K562 (cell line): Measurements from ENCODE around the gene ATP9A. TPM values are rescaled to one million over a fixed set of nuclear protein-coding genes. Genes with fewer than 3 reads are reported as not detected.

Source experiments
- ATAC-seq: fragments of 200-7000 bp; cut with Tn5 transposase; 3 replicates; pipeline ENCODE4 v1.9.1; 2020; ENCODE audit warnings: moderate library complexity
- BruUV-seq: library from RNA; stranded (reverse); fragments of 400-500 nt; replicated peaks from 2 replicates; lab custom pipeline; 2021; lab: Mats Ljungman, UMichigan
- CTCF ChIA-PET: fragments of 300-600 bp; formaldehyde crosslinking; extraction: SDS; loops from one replicate; lab custom pipeline; 2021; ENCODE audit warnings: low intra/inter-chr PET ratio; lab: Yijun Ruan, JAX
- POLR2A ChIA-PET: fragments of 300-600, 350-650 bp; sonication (Branson Sonifier 250); formaldehyde crosslinking; extraction: SDS; loops from one replicate; lab custom pipeline; 2021; ENCODE audit warnings: antibody characterized with exemption, inconsistent platforms; lab: Yijun Ruan, JAX
- DNase-seq, 4 experiments: peaks; one replicate each; pipeline versions ENCODE4 v3.0.0 to v3.0.0-alpha.2; 2011 to 2018; ENCODE audit warnings: low spot score in 3 of 4, mixed read lengths in 3 of 4; ENCODE audit errors: extremely low read depth in 1 of 4
- FAIRE-seq: peaks from 2 replicates; lab custom pipeline; 2011; peaks lifted over from hg19 to GRCh38; lab: Jason Lieb, UNC
- H2AFZ ChIP-seq: 2 replicates; pipeline ENCODE4 v1.6.0; 2011; ENCODE audit warnings: low read depth, low read length, control low read depth, inconsistent platforms
- H3K27ac ChIP-seq: fragments of 200-600 bp; 3 replicates; pipeline ENCODE4 v1.8.0; 2011; ENCODE audit warnings: low read depth, mild to moderate bottlenecking, control low read depth, inconsistent platforms, low read length, moderate library complexity, mixed read lengths; ENCODE audit errors: extremely low read depth
- H3K27me3 ChIP-seq, 2 experiments: fragments of 300-600 bp in 1 of 2; 2 replicates in 1 of 2; 3 replicates in 1 of 2; pipeline versions ENCODE4 v1.6.0 to v1.8.0; 2011; ENCODE audit warnings: inconsistent platforms in 2 of 2, low read length in 2 of 2, mild to moderate bottlenecking in 1 of 2, mixed read lengths in 1 of 2, moderate library complexity in 1 of 2; ENCODE audit not compliant: control insufficient read depth in 2 of 2, insufficient read depth in 2 of 2
- H3K36me3 ChIP-seq: fragments of 300-600 bp; 3 replicates; pipeline ENCODE4 v1.8.0; 2011; ENCODE audit warnings: mild to moderate bottlenecking, low read length, inconsistent platforms; ENCODE audit not compliant: control insufficient read depth, insufficient read depth
- H3K4me1 ChIP-seq, 2 experiments: fragments of 200-600 bp in 1 of 2; replicated peaks in 1 of 2; 2 replicates in 1 of 2; 3 replicates in 1 of 2; pipeline versions ENCODE4 v1.5.1 to v1.8.0; 2011; ENCODE audit warnings: inconsistent platforms in 2 of 2, low read length in 2 of 2, mild to moderate bottlenecking in 1 of 2, mixed read lengths in 1 of 2, moderate library complexity in 1 of 2; ENCODE audit not compliant: control insufficient read depth in 2 of 2, insufficient read depth in 2 of 2
- H3K4me2 ChIP-seq: 2 replicates; pipeline ENCODE4 v1.6.1; 2011; ENCODE audit warnings: low read length, control low read depth, inconsistent platforms, mixed read lengths; ENCODE audit not compliant: insufficient read depth
- H3K4me3 ChIP-seq: fragments of 200-600 bp; sonication (generic), shearing (Covaris generic); 2 replicates; pipeline ENCODE4 v1.5.1; 2016; ENCODE audit warnings: control low read depth, inconsistent platforms
- H3K79me2 ChIP-seq: fragments of 200-600 bp; 3 replicates; pipeline ENCODE4 v1.8.0; 2011; ENCODE audit warnings: low read length, inconsistent platforms; ENCODE audit not compliant: control insufficient read depth, insufficient read depth
- H3K9ac ChIP-seq, 2 experiments: 2 replicates each; pipeline versions ENCODE4 v1.6.0 to v1.6.1; 2011; ENCODE audit warnings: low read depth in 2 of 2, low read length in 2 of 2, control low read depth in 1 of 2, inconsistent platforms in 1 of 2, mild to moderate bottlenecking in 1 of 2, mixed read lengths in 1 of 2; ENCODE audit not compliant: insufficient read depth in 1 of 2
- H3K9me1 ChIP-seq: one replicate; pipeline ENCODE4 v1.6.0; 2011; ENCODE audit warnings: inconsistent platforms, mild to moderate bottlenecking, low read length, moderate library complexity; ENCODE audit not compliant: control insufficient read depth, insufficient read depth
- H3K9me3 ChIP-seq: replicated peaks from 2 replicates; pipeline ENCODE4 v1.5.1; 2011; ENCODE audit warnings: low read depth, low read length, inconsistent platforms; ENCODE audit not compliant: control insufficient read depth, insufficient read depth
- H4K20me1 ChIP-seq: replicated peaks from 2 replicates; pipeline ENCODE4 v1.6.1; 2011; ENCODE audit warnings: low read length, inconsistent platforms, mixed read lengths; ENCODE audit not compliant: control insufficient read depth, insufficient read depth
- E2F8 ChIP-seq: fragments of 450-650 bp; IDR thresholded peaks from 2 replicates; pipeline ENCODE4 v1.7.1; 2018; ENCODE audit warnings: mild to moderate bottlenecking, low read depth; ENCODE audit not compliant: partially characterized antibody
- MNT ChIP-seq, 2 experiments: fragments of 450-650 bp; conservative IDR thresholded peaks; 2 replicates each; pipeline ENCODE4 v1.6.1; 2017; ENCODE audit warnings: mild to moderate bottlenecking in 2 of 2, moderate library complexity in 2 of 2
- POLR2A ChIP-seq: fragments of 450-650 bp; conservative IDR thresholded peaks from 2 replicates; pipeline ENCODE4 v1.6.1; 2016
- ZNF436 ChIP-seq: fragments of 250-450, 450-650 bp; sonication (Bioruptor Pico); formaldehyde crosslinking; IDR thresholded peaks from 2 replicates; pipeline ENCODE4 v1.7.0; 2020; ENCODE audit warnings: mild to moderate bottlenecking
- ZNF655 ChIP-seq: fragments of 250-450 bp; sonication (Bioruptor Pico); IDR thresholded peaks from 2 replicates; pipeline ENCODE4 v1.5.0; 2021
- ZNF785 ChIP-seq: fragments of 250-450 bp; sonication (Bioruptor Pico); IDR thresholded peaks from 2 replicates; pipeline ENCODE4 v1.4.0; 2020; ENCODE audit warnings: mild to moderate bottlenecking
- WGBS: fragments of 100-300 bp; shearing (Covaris generic); methylation state at CpG from one replicate; pipeline ENCODE4 v1.1.6; 2016; ENCODE audit warnings: low coverage, mixed read lengths; ENCODE audit not compliant: insufficient coverage; ENCODE audit errors: missing lambda C conversion rate; 5-methylcytosine and 5-hydroxymethylcytosine counted together
- in situ Hi-C: fragments of 300-500 bp; cut with MboI; formaldehyde crosslinking; loops from 4 replicates; pipeline ENCODE4 v1.15.0; 2018; ENCODE audit warnings: inconsistent platforms, mixed read lengths
- intact Hi-C: fragments of 100-400 bp; cut with micrococcal nuclease; formaldehyde crosslinking; loops from 2 replicates; pipeline ENCODE4 v1.14.2; 2022
- polyA plus RNA-seq, 8 experiments: library from polyadenylated mRNA; depleted of rRNA in 4 of 8; stranded (reverse) in 5 of 8; unstranded in 3 of 8; fragments of >200 nt; fragmentation: Nextera tagmentation in 2 of 8; fragmentation: Illumina TruSeq in 1 of 8; extraction: Ambion mirVana in 2 of 8; extraction: Trizol in 1 of 8; gene quantifications; 2 replicates each; pipeline versions ENCODE4 v1.2.1 to v1.2.3, GENCODE V29; 2011 to 2014; ENCODE audit warnings: inconsistent platforms in 1 of 8, missing spikeins in 1 of 8
- total RNA-seq, 7 experiments: library from RNA; depleted of rRNA in 6 of 7; stranded (reverse); fragments of >200 nt in 6 of 7; fragmentation: Illumina TruSeq in 2 of 7; extraction: Trizol in 2 of 7; gene quantifications; 2 replicates each; pipeline versions ENCODE4 v1.2.1 to v1.2.3, GENCODE V29; 2011 to 2021; ENCODE audit warnings: low replicate concordance in 1 of 7

The ATP9A gene
- total and polyA plus RNA-seq, 9 of the 15 experiments (the other 6 are each of a cell fraction or from before 2014, with no cell fraction given) = 0.18 to 0.62 (median 0.29) TPM

GRCh38 chr20:51653226-51653625 lies 115.0 kb downstream of the ATP9A start:
- ATAC-seq (no peak), FAIRE-seq (no peak), DNase-seq (no peak)
- 31% methylated on average over 6 of the region's 6 CpGs for WGBS
- in situ Hi-C loops (no loop called here), intact Hi-C loops (no loop called here)
- peaks cover 22 to 39% of the 10 kb centered on the region in 2 experiments; a peak in 4 of 5 replicates for H3K27me3 ChIP-seq
- H3K9ac ChIP-seq = no peak overlapping the region
- BruUV-seq = no TSS peak
- H3K9me1 ChIP-seq = no peaks in the 10 kb centered on the region
- H2AFZ ChIP-seq = no peak overlapping the region
- H3K79me2 ChIP-seq = no peaks in the 10 kb centered on the region
- CTCF ChIA-PET = no interaction called here
- H3K36me3 ChIP-seq = no peaks in the 10 kb centered on the region
- H3K27ac ChIP-seq = no peak overlapping the region
- no peaks in the 10 kb centered on the region; the same call in 1 of the 2 replicates for H4K20me1 ChIP-seq
- no peak for TF ChIP-seq E2F8
- no peak for TF ChIP-seq ZNF655
- no peak for TF ChIP-seq MNT (conservative IDR thresholded peaks at IDR 0.05)
- no peak for TF ChIP-seq ZNF785 (CRISPR knock-in tag)
- no peak for TF ChIP-seq ZNF436 (CRISPR knock-in tag)
- no peak for TF ChIP-seq POLR2A
- H3K4me1 ChIP-seq = peaks cover 3 to 4% of the 10 kb centered on the region in 2 experiments; a peak in 1 of 5 replicates
- 0 out of 2 replicates have a peak, but pooled peaks cover 2% of the 10 kb centered on the region for H3K9me3 ChIP-seq
- H3K4me3 ChIP-seq = no peak overlapping the region
- H3K4me2 ChIP-seq = no peak overlapping the region
- POLR2A ChIA-PET = interaction anchor here (1.0 kb wide), 2 partner anchors 17 to 19 kb away, joined by 3 read pairs; no protein-coding TSS in a partner anchor
